ENCODE measurements around the gene AMFR. TPM values are rescaled to one million over a fixed set of nuclear protein-coding genes. Genes with fewer than 3 reads are reported as not detected.

Gene AMFR
- total and polyA plus RNA-seq, 4 donors = 43.3 to 309 (median 98.4) TPM

- peaks cover 9 to 25% (median 17%) of the 10 kb centered on the region in 4 donors for H3K4me1 ChIP-seq (ENCODE audit: control insufficient read depth in 4 of 4, insufficient read depth in 4 of 4, low read length in 3 of 4)
- H3K4me3 ChIP-seq (ENCODE audit: low read depth in 1 of 3, low read length in 3 of 3) = no peak overlapping the region
- 69% methylated on average over 4 of the region's 4 CpGs for WGBS
- H3K36me3 ChIP-seq (ENCODE audit: control insufficient read depth in 4 of 4, insufficient read depth in 3 of 4, low read depth in 1 of 4, low read length in 3 of 4) = no peaks in the 10 kb centered on the region
- no peak for TF ChIP-seq SP1 (IDR thresholded peaks at IDR 0.05)
- no peak for TF ChIP-seq CTCF (IDR thresholded peaks at IDR 0.05; ENCODE audit: low read depth, low read length, missing input control)
- TF ChIP-seq, protein P1, sequence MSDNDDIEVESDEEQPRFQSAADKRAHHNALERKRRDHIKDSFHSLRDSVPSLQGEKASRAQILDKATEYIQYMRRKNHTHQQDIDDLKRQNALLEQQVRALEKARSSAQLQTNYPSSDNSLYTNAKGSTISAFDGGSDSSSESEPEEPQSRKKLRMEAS (IDR thresholded peaks at IDR 0.05) = no peak
- no peak for TF ChIP-seq RXRA (IDR thresholded peaks at IDR 0.05)
- TF ChIP-seq YY1 (IDR thresholded peaks at IDR 0.05) = no peak
- TF ChIP-seq ATF3 (IDR thresholded peaks at IDR 0.05) = no peak
- TF ChIP-seq RAD21 (IDR thresholded peaks at IDR 0.05) = no peak
- no peak for TF ChIP-seq GABPA (IDR thresholded peaks at IDR 0.05 in 1 of 2, conservative IDR thresholded peaks at IDR 0.05 in 1 of 2)
- H3K27me3 ChIP-seq (ENCODE audit: control insufficient read depth in 4 of 4, insufficient read depth in 4 of 4, low read length in 3 of 4) = no peaks in the 10 kb centered on the region
- H3K9me3 ChIP-seq (ENCODE audit: control insufficient read depth in 4 of 4, low read length in 3 of 4) = no peaks in the 10 kb centered on the region
- H3K27ac ChIP-seq (ENCODE audit: low read depth in 1 of 2, low read length in 2 of 2) = peak overlapping the region in 1 of 2 donors; percentile 82
- H3K9ac ChIP-seq (ENCODE audit: low read depth in 1 of 2, low read length in 2 of 2) = no peak overlapping the region
- DNase-seq (ENCODE audit: low spot score) = no peak
These were observed 2.4 kb downstream of the AMFR start for GRCh38 chr16:56422896-56423441.

DNA sequence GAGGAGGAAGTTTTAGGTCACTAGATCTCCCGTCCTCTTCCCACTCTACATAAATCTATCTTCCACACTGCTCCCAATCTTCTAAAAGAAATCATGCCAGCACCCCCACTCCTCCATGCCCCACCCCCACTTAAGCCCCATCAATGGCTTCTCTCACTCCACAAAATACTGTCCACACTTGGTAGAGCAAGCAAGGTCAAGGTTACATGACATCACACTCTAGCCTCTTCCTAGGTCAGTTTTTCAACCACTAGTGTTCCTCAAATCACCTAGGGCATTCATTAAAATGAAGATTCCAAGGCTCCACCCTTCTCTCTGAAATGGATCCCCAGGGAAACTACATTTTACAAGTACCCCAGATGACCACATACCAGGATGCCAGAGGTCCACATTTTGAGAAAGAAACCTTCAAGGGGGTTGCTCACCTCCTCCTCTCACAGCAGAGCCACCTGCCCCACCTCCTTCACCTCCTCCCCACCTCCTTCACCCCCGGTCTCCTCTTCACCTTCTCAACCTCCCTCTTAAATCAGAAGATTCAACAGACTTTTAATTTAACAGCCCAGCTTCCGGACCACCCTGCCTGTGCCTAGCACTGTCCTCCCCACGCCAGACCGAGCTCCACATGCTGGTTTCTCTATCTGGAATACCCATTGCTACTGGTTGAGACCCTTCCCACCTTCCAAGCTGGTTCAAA lies 3.2 kb downstream of the AMFR start:
- Histone ChIP-seq H3K4me3 (ENCODE audit: low read depth in 1 of 3, low read length in 3 of 3) (no peak overlapping the region), H3K9ac (ENCODE audit: low read depth in 1 of 2, low read length in 2 of 2) (no peak overlapping the region), H3K36me3 (ENCODE audit: control insufficient read depth in 4 of 4, insufficient read depth in 3 of 4, low read depth in 1 of 4, low read length in 3 of 4) (no peaks in the 10 kb centered on the region), H3K27ac (ENCODE audit: low read depth in 1 of 2, low read length in 2 of 2) (no peak overlapping the region), H3K27me3 (ENCODE audit: control insufficient read depth in 4 of 4, insufficient read depth in 4 of 4, low read length in 3 of 4) (no peaks in the 10 kb centered on the region), H3K9me3 (ENCODE audit: control insufficient read depth in 4 of 4, low read length in 3 of 4) (no peaks in the 10 kb centered on the region), H3K4me1 (ENCODE audit: control insufficient read depth in 4 of 4, insufficient read depth in 4 of 4, low read length in 3 of 4) (peaks cover 10 to 25% (median 17%) of the 10 kb centered on the region in 4 donors)
- DNase-seq (ENCODE audit: low spot score) = no peak
- WGBS = 94% methylated on average over 5 of the region's 5 CpGs
- TF ChIP-seq ATF3 (IDR thresholded peaks at IDR 0.05) (no peak), JUND (IDR thresholded peaks at IDR 0.05) (no peak), RAD21 (IDR thresholded peaks at IDR 0.05) (no peak), RXRA (IDR thresholded peaks at IDR 0.05) (no peak), HNF4A (conservative IDR thresholded peaks at IDR 0.05) (no peak)

DNA sequence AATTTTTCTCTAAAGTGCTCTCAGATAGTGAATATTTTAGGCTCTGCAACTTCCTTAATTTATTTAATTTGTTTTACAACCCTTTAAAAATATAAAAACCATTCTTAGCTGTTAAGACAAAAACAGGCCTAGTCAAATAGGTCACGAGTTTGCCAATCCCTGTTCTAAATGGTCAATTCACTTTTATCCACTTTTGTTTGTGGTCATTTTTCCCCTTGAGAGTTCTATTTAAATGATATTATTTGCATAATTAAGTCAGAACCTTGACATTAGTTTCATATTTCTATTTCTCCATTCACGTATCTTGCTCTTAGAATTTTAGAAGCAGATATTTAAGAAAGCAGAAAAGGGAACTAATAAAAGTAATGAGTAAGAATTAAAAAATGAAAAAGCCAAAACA lies 4.0 kb downstream of the AMFR start:
- no peak overlapping the region for H3K27ac ChIP-seq (ENCODE audit: low read depth in 1 of 2, low read length in 2 of 2)
- peaks cover 13 to 27% (median 18%) of the 10 kb centered on the region in 4 donors for H3K4me1 ChIP-seq (ENCODE audit: control insufficient read depth in 4 of 4, insufficient read depth in 4 of 4, low read length in 3 of 4)
- 88% methylated on average over 2 of the region's 2 CpGs for WGBS

More for the DNA sequence above, 4.0 kb downstream of the AMFR start:
- Histone ChIP-seq H3K4me3 (ENCODE audit: low read depth in 1 of 3, low read length in 3 of 3) (no peak overlapping the region), H3K9me3 (ENCODE audit: control insufficient read depth in 4 of 4, low read length in 3 of 4) (no peaks in the 10 kb centered on the region), H3K27me3 (ENCODE audit: control insufficient read depth in 4 of 4, insufficient read depth in 4 of 4, low read length in 3 of 4) (no peaks in the 10 kb centered on the region), H3K9ac (ENCODE audit: low read depth in 1 of 2, low read length in 2 of 2) (no peak overlapping the region), H3K36me3 (ENCODE audit: control insufficient read depth in 4 of 4, insufficient read depth in 3 of 4, low read depth in 1 of 4, low read length in 3 of 4) (peaks cover 0 to 2% (median 0%) of the 10 kb centered on the region in 4 donors)
- TF ChIP-seq CTCF (IDR thresholded peaks at IDR 0.05; ENCODE audit: low read depth, low read length, missing input control) = no peak
- no peak for TF ChIP-seq TAF1 (conservative IDR thresholded peaks at IDR 0.05)
- TF ChIP-seq ZBTB33 (IDR thresholded peaks at IDR 0.05) = no peak
- no peak for DNase-seq (ENCODE audit: low spot score)

Data from liver (tissue), 9 donors.